HG02981 (cell line): Measurements from ENCODE around the gene RPL29.
"Not testable (repeated sequence)": the region's sequence is repeated elsewhere in the genome, so short reads cannot be mapped to it uniquely, and the experiment has no call there.

Experiments used
- ATAC-seq: cut with Tn5 transposase; IDR thresholded peaks from one replicate; pipeline ENCODE4 v1.9.1; 2021; ENCODE audit warnings: mild to moderate bottlenecking, moderate library complexity; ENCODE audit not compliant: unreplicated experiment

RPL29 gene

DNA sequence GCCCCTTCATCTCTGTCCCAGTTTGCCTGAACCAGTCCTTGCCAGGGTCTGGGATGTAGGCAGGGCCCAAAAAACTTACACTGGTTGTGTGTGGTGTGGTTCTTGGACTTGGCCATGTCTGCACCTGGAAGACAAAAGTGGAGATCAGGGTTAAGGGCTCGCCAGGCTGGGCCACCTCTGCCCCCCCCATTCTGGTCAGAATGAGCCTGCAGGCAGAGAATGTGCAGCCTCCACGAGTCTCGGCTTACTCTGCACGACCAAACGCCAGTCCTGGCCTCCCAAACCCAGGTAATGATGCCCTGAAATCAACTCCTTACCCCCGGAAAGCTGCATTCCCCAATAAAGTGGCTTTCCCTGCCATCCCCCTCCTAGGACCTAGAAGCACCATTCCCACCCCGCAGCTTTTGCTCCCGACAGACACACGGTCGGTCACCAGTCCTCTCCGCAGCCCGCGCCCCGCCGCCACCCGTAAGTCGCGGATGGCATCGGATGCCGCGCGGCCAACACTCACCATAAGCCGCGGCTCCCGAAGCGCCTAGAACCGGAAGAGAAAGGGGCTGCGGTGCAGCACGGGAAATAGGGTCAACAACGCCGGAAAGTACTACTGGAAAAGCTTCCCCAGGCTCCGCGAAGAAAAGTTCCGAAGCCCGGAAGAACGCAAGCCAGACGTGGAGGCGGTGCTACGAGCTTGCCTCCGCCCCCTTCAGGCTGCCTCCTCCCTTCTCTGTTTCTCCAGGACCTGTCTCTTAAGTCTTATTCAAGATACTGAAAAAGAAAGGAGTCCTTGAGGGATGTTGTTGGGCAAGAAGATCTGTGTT, at the start of gene RPL29:
Gene RPL29 (minus strand): TSS at position 550 of the 818 bp plus-strand sequence. CDS start 434 bp downstream, at position 116.
- peak; percentile 88 for ATAC-seq

DNA sequence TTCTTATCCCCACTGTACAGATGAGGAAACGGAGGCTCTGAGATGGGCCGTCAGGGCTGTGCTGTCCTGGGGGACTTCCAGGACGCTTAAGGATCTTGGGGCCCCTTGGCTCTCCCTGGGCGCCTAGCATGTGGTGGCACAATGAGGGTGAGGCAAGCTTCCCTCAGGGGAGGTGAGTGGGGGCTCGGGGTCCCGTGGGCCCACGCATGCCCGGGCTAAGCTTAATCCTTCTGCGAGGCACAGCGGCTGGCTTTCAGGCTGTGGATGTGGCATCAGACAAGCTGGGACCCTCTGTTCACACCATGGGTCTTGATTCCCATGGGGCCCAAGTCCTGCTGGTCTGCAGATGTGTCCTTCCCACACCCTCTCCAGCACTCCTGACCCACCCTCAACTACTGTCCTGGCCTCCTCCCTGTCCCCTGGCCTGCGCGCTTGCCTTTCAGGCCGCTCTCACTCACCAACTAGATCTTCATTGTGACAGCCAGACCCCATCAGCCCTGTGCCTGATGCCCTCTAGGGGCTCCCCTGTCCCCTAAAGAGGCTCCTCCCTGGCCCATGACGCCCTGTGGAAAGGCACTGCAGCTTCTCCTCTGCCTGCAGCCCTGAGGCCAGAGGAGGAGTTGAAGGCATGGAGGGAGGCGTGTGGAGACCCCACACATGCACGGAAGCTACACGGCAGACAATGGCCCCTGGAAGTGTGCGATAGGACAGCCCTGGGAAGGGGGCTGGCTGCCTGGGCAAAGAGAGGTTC, 49.3 kb upstream of the RPL29 start:
- ATAC-seq: no peak

GRCh38 chr3:52043750-52044149, 48.1 kb upstream of the RPL29 start:
- no peak for ATAC-seq

DNA sequence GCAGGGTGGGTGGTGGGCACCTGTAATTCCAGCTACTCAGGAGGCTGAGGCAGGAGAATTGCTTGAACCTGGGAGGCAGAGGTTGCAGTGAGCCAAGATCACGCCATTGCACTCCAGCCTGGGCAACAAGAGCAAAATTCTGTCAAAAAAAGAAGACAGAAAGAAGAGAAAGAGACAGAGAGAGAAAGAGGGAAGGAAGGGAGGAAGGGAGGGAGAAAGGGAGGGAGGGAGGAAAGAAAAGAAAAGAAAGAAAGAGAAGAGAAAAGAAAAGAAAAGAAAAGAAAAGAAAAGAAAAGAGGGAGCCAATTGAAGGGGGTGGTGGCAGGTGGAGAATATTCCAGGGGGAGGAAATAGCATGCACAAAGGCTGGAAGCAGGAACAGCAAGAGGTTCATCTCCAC, 47.3 kb upstream of the RPL29 start:
- ATAC-seq: not testable (repeated sequence)

GRCh38 chr3:52041118-52041731, 45.5 kb upstream of the RPL29 start:
- ATAC-seq: no peak

DNA sequence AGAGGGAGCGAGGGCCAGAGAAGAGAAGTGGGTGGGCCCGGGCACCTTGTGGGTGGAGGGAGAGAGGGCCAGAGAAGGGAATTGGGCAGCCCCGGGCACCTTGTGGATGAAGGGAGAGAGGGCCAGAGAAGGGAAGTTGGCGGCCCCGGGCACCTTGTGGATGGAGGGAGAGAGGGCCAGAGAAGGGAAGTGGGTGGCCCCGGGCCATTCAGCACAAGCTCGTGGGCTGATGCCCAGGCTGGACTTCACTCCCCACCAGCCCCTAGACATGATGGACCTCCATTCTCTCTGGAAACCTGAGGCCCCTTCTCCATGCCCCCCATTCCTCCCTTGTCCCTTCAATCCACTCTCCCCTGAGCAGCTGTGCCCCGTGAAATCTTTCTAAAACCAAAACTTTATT, 44.9 kb upstream of the RPL29 start:
- ATAC-seq: no peak

DNA sequence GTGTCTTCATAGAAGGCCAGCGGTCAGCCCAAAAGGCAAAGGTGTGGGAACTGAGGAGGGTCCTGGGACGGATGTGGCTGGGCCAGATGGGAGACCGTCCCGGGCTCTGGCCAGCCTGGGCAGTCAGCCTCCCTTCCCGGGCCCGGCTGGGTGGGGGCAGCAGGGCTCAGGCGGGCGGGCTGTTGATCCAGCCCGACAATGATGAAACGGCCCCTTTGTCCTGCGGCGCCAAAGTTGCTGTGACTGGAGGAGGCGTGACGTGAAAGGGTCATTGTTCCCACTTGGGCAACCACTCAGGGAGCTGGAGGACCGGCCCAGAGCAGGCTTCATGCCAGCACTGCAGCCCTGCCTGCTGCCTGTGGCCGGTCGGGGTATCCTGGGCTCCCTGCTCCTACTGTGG, 44.2 kb upstream of the RPL29 start:
- ATAC-seq: no peak

DNA sequence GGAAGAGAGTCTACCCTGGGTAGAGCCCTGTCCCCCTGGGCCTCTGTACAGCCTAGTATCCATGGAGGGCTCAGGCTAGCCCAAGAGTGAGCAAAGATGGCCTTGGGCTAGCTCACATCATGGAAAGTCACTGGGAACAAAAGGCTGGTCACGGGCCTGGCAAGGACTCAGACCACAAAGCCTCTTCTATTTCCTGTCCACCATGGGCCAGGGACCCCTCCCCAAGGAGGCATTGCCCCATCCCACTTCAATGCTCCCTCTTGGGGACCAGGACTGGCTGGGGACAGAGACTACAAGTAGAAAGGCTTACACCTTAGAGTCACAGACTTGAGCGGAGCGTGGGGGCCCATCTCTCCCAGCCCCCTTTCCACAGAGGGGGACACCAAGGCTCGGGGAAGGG, 43.7 kb upstream of the RPL29 start:
- ATAC-seq: no peak

DNA sequence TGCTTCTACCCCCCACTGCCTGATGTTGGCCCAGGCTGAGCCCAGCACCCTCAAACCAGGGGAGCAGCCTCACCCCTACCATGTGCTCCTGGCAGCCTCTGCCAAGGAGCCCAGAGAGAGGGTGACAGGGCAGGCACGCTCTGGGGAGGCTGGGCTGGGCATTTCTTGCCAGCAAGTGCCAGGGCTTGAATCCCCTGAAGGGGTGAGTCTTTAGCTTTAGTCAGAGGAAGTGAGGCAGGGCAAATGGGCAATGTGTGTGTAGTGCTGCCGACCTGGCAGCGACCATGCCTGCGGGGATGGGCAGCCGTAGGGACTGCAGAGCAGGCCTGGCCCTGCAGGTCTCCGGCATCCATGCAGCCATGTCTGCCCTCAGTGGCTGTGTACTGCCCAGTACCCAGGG, 42.5 kb upstream of the RPL29 start:
- ATAC-seq: no peak

GRCh38 chr3:52037291-52037690, 41.6 kb upstream of the RPL29 start:
- no peak for ATAC-seq

DNA sequence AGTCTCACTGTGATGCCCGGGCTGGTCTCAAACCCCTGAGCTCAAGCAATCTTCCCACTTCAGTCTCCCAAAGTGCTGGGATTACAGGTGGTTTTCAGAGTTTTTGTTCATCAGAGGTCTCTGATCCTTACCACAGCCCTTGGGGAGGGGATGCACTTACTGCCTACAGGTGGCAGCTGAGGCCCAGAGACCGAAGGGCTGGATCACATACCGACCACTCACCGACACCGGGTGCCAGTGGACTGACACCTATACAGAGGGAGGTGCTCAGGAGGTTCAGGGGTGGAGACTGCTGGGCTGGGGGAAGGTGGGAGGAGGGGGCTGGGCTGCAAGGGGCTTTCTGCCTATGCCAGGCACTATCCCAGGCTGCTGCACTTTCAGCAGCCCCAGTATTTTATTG, 41.1 kb upstream of the RPL29 start:
- ATAC-seq: no peak

- no peak for ATAC-seq
Observed at GRCh38 chr3:52036222-52036694, 40.6 kb upstream of the RPL29 start.

DNA sequence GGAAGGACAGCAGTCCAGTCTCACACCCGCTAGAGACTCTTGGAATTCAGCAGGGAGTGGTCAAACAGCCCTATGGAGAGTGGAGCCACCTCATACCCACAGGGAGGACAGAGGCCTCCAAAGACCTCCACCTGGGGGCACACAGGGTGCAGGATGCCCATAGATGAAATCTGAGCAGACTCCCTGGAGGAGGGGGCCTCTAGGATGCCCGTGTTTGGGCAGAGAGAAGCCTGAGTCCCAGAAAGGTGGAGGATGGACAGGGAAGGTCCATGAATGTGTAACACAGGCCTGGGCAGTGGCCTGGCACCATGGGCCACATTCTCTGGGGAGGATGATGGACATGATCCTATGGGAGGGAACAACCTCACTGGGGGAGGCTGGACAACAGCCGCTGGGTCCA, 39.0 kb upstream of the RPL29 start:
- no peak for ATAC-seq

DNA sequence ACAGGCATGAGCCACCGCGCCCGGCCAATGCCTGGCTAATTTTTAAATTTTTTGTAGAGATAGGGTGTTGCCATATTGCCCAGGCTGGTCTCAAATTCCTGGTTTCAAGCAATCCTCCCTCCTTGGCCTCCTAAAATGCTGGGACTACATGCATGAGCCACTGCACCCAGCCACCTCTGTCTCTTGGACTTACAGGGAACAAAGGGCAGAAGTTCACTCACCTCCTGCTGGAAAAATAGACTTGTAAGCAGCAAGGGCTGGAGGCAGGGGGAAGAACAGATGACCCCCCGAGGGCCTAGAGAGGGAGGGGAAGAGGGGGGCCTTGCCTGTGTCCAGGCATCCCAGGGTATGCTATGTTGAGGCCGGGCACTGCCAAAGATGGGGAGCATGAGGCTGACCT, 38.5 kb upstream of the RPL29 start:
- ATAC-seq: no peak

DNA sequence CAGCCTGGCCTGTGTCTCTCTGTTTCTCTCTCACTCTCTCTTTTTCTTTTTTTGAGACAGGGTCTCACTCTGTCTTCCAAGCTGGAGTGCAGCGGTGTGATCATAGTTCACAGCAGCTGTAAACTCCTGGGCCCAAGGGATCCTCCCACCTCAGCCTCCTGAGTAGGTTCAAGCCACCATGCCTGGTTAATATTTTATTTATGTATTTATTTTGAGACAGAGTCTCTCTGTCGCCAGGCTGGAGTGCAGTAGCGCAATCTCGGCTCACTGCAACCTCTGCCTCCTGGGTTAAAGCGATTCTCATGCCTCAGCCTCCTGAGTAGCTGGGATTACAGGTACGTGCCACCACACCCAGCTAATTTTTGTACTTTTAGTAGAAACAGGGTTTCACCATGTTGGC, 38.1 kb upstream of the RPL29 start:
- not testable (repeated sequence) for ATAC-seq

- ATAC-seq: no peak
Observed at GRCh38 chr3:52032702-52033408, 37.2 kb upstream of the RPL29 start.

- no peak for ATAC-seq
Observed at GRCh38 chr3:52031896-52032295, 36.2 kb upstream of the RPL29 start.

DNA sequence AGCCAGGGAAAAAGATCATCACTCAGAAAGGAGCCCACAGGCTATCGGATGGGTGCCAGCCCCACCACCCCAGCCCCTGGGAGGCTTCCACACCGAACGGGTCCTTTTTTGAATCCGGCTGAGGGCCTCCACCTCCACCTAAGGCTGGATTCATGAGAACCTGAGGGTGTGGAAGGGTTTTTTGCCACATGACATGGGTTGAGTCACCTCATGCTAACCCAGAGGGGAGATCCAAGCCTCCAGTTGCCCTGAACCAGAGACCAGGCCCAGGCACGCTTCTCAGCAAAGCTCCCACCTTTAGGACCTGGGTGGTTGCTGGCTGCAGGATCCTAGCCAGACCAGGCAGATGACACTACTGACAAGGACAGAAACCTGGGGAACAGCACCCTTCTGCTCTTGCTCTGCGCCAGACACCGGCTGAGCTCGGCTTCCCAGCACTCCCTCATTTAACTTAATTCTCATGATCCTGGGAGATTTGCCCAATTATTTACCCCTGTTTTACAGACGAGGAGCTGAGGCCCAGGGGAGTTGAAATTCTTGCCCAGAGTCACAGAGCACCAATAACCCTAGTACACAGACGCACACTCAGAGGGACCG, 35.1 kb upstream of the RPL29 start:
- ATAC-seq: no peak

GRCh38 chr3:52029535-52029934, 33.8 kb upstream of the RPL29 start:
- ATAC-seq: no peak

GRCh38 chr3:52029053-52029452, 33.4 kb upstream of the RPL29 start:
- ATAC-seq: no peak

GRCh38 chr3:52028572-52028971, 32.9 kb upstream of the RPL29 start:
- ATAC-seq: no peak
